HepG2 (cell line): ENCODE measurements around the gene ZNF160. TPM values are rescaled to one million over a fixed set of nuclear protein-coding genes. Genes with fewer than 3 reads are reported as not detected.
"Not testable (repeated sequence)": the region's sequence is repeated elsewhere in the genome, so short reads cannot be mapped to it uniquely, and the experiment has no call there.

Source experiments
- ATAC-seq: fragments of 200-7000 bp; cut with Tn5 transposase; 3 replicates; pipeline ENCODE4 v1.9.1; 2020; ENCODE audit warnings: mild to moderate bottlenecking, moderate library complexity
- BruUV-seq: library from RNA; stranded (reverse); fragments of 400-500 nt; replicated peaks from 2 replicates; lab custom pipeline; 2021; lab: Mats Ljungman, UMichigan
- CTCF ChIA-PET: fragments of 300-600 bp; formaldehyde crosslinking; extraction: SDS; loops from one replicate; lab custom pipeline; 2021; ENCODE audit warnings: low total read pairs, inconsistent platforms, low intra/inter-chr PET ratio; lab: Yijun Ruan, JAX
- POLR2A ChIA-PET: fragments of 350-600 bp; sonication (Branson Sonifier 250); formaldehyde crosslinking; loops from one replicate; lab custom pipeline; 2020; ENCODE audit warnings: antibody characterized with exemption, inconsistent platforms; lab: Yijun Ruan, JAX
- DNase-seq: peaks from one replicate; pipeline ENCODE4 v3.0.0-alpha.2; 2015; ENCODE audit warnings: low spot score
- FAIRE-seq: peaks from 3 replicates; lab custom pipeline; 2011; peaks lifted over from hg19 to GRCh38; lab: Jason Lieb, UNC
- H2AFZ ChIP-seq: one replicate; pipeline ENCODE4 v1.6.1; 2011; ENCODE audit warnings: low read length, inconsistent platforms
- H3K27ac ChIP-seq: fragments of 300-600 bp; 3 replicates; pipeline ENCODE4 v1.8.0; 2011; ENCODE audit warnings: mixed run types, mild to moderate bottlenecking, mixed read lengths, low read length, inconsistent platforms; ENCODE audit not compliant: insufficient read depth; ENCODE audit errors: extremely low read length
- H3K27me3 ChIP-seq, 2 experiments: fragments of 200-600 bp in 1 of 2; 2 replicates in 1 of 2; 3 replicates in 1 of 2; pipeline versions ENCODE4 v1.6.0 to v1.8.0; 2011; ENCODE audit warnings: low read length in 2 of 2, mild to moderate bottlenecking in 2 of 2, moderate library complexity in 2 of 2, inconsistent platforms in 1 of 2; ENCODE audit not compliant: insufficient read depth in 2 of 2, control insufficient read depth in 1 of 2
- H3K36me3 ChIP-seq, 2 experiments: fragments of 200-600 bp in 1 of 2; replicated peaks in 1 of 2; 2 replicates in 1 of 2; 3 replicates in 1 of 2; pipeline versions ENCODE4 v1.5.1 to v1.8.0; 2011; ENCODE audit warnings: low read length in 2 of 2, inconsistent platforms in 1 of 2; ENCODE audit not compliant: insufficient read depth in 2 of 2, control insufficient read depth in 1 of 2
- H3K4me1 ChIP-seq: 2 replicates; pipeline ENCODE4 v1.5.1; 2012; ENCODE audit warnings: low read length, inconsistent platforms; ENCODE audit not compliant: insufficient read depth
- H3K4me2 ChIP-seq: 2 replicates; pipeline ENCODE4 v1.6.0; 2011; ENCODE audit warnings: low read depth, low read length, inconsistent platforms
- H3K4me3 ChIP-seq, 3 experiments: fragments of 200-600 bp in 1 of 3; sonication (generic), shearing (Covaris generic) in 1 of 3; replicated peaks in 1 of 3; 2 replicates each; pipeline ENCODE4 v1.5.1; 2011 to 2016; ENCODE audit warnings: low read length in 3 of 3, inconsistent platforms in 2 of 3, low read depth in 2 of 3, mild to moderate bottlenecking in 2 of 3, control low read depth in 1 of 3, mixed read lengths in 1 of 3; ENCODE audit not compliant: insufficient read depth in 1 of 3
- H3K79me2 ChIP-seq: one replicate; pipeline ENCODE4 v1.6.1; 2011; ENCODE audit warnings: low read length, inconsistent platforms; ENCODE audit not compliant: insufficient read depth
- H3K9ac ChIP-seq: 2 replicates; pipeline ENCODE4 v1.6.0; 2011; ENCODE audit warnings: mild to moderate bottlenecking, low read depth, low read length, inconsistent platforms; ENCODE audit not compliant: insufficient read depth
- H3K9me3 ChIP-seq: 2 replicates; pipeline ENCODE4 v1.5.1; 2012; ENCODE audit warnings: mild to moderate bottlenecking, low read length
- H4K20me1 ChIP-seq: 2 replicates; pipeline ENCODE4 v1.6.0; 2011; ENCODE audit warnings: inconsistent platforms, mild to moderate bottlenecking, low read length, moderate library complexity; ENCODE audit not compliant: insufficient read depth
- CSRNP1 ChIP-seq: sonication (generic); formaldehyde crosslinking; IDR thresholded peaks from 2 replicates; pipeline ENCODE4 v1.8.1; 2023; ENCODE audit warnings: mild to moderate bottlenecking, missing genetic modification reagents
- MAFF ChIP-seq: IDR thresholded peaks from 2 replicates; pipeline ENCODE4 v1.6.1; 2011; ENCODE audit warnings: low read depth, low read length, improper control_type of control experiment
- MAFK ChIP-seq, 2 experiments: IDR thresholded peaks in 1 of 2; conservative IDR thresholded peaks in 1 of 2; 2 replicates each; pipeline ENCODE4 v1.6.1; 2011; ENCODE audit warnings: improper control_type of control experiment in 2 of 2, low read length in 2 of 2
- RBM39 ChIP-seq: fragments of 200-400 bp; formaldehyde crosslinking; IDR thresholded peaks from one replicate; pipeline ENCODE4 v1.6.1; 2018; ENCODE audit warnings: antibody characterized with exemption, mild to moderate bottlenecking, low read depth, low read length; ENCODE audit not compliant: poor library complexity, severe bottlenecking
- ZNF557 ChIP-seq: sonication (generic); formaldehyde crosslinking; IDR thresholded peaks from 2 replicates; pipeline ENCODE4 v1.4.0; 2020; ENCODE audit warnings: missing genetic modification reagents
- ZNF607 ChIP-seq: sonication (generic); formaldehyde crosslinking; IDR thresholded peaks from 2 replicates; pipeline ENCODE4 v1.5.1; 2020; ENCODE audit warnings: missing genetic modification reagents, mild to moderate bottlenecking, borderline replicate concordance
- WGBS: methylation state at CpG from one replicate; pipeline ENCODE4 v1.1.6; 2017; ENCODE audit warnings: low lambda C conversion rate; 5-methylcytosine and 5-hydroxymethylcytosine counted together
- in situ Hi-C: cut with HindIII; loops from 2 replicates; pipeline ENCODE4 v1.10.0; 2017; ENCODE audit warnings: low pct_unique_long_range_greater_than_20kb; ENCODE audit not compliant: extremely low pct_ligation_motif_present
- intact Hi-C: fragments of 100-400 bp; cut with micrococcal nuclease; formaldehyde crosslinking; loops from one replicate; pipeline ENCODE4 v1.10.0; 2022; ENCODE audit not compliant: unreplicated experiment
- polyA plus RNA-seq, 8 experiments: library from polyadenylated mRNA; depleted of rRNA in 3 of 8; stranded (reverse) in 7 of 8; unstranded in 1 of 8; fragments of >200 nt; fragmentation: Illumina TruSeq in 4 of 8; extraction: Trizol in 4 of 8; gene quantifications; 2 replicates each; pipeline versions ENCODE4 v1.2.1 to v1.2.3, GENCODE V29; 2011 to 2016; ENCODE audit warnings: low read depth in 4 of 8, missing spikeins in 1 of 8, mixed read lengths in 1 of 8; ENCODE audit not compliant: insufficient read depth in 1 of 8
- total RNA-seq, 5 experiments: library from RNA; depleted of rRNA; stranded (reverse); fragments of >200 nt; fragmentation: Illumina TruSeq; extraction: Trizol; gene quantifications; 2 replicates each; pipeline ENCODE4 v1.2.3, GENCODE V29; 2016; ENCODE audit warnings: low read depth in 1 of 5
- TF ChIP-seq, protein P1 (sequence below): sonication (generic); formaldehyde crosslinking; IDR thresholded peaks from 2 replicates; pipeline ENCODE4 v1.4.0; 2020; ENCODE audit warnings: missing genetic modification reagents, mild to moderate bottlenecking, borderline replicate concordance
- TF ChIP-seq, protein P2 (sequence below): sonication (generic); formaldehyde crosslinking; conservative IDR thresholded peaks from 2 replicates; pipeline ENCODE4 v1.8.0; 2022; ENCODE audit warnings: mild to moderate bottlenecking, moderate library complexity, missing genetic modification reagents

Gene ZNF160
- total and polyA plus RNA-seq, 2 of the 13 experiments (the other 11 are each of a cell fraction or from before 2014, with no cell fraction given): 8.4 to 12.1 TPM

GRCh38 chr19:53096579-53096978 is 6.6 kb downstream of the ZNF160 start:
- Histone ChIP-seq H3K79me2 (peaks cover 14% of the 10 kb centered on the region), H3K4me1 (peaks cover 26% of the 10 kb centered on the region), H3K9me3 (peaks cover 12% of the 10 kb centered on the region; the same call in 1 of the 2 replicates)
- H3K9ac ChIP-seq, BruUV-seq, FAIRE-seq, H3K4me3 ChIP-seq, DNase-seq, H4K20me1 ChIP-seq, H3K27me3 ChIP-seq, CTCF ChIA-PET, in situ Hi-C loops, intact Hi-C loops, POLR2A ChIA-PET, ATAC-seq, H3K36me3 ChIP-seq, H3K27ac ChIP-seq, H2AFZ ChIP-seq, H3K4me2 ChIP-seq: not testable (repeated sequence)
- 2% methylated on average over 4 of the region's 6 CpGs for WGBS

GRCh38 chr19:53094754-53095575 is 8.3 kb downstream of the ZNF160 start:
- H3K27me3 ChIP-seq: no peaks in the 10 kb centered on the region
- CTCF ChIA-PET: no interaction called here
- no TSS peak for BruUV-seq
- no peak overlapping the region for H2AFZ ChIP-seq
- H3K27ac ChIP-seq: no peak overlapping the region
- TF ChIP-seq CSRNP1 (CRISPR knock-in tag): no peak
- TF ChIP-seq ZNF607 (CRISPR knock-in tag): no peak
- TF ChIP-seq RBM39: no peak
- TF ChIP-seq, protein P1, sequence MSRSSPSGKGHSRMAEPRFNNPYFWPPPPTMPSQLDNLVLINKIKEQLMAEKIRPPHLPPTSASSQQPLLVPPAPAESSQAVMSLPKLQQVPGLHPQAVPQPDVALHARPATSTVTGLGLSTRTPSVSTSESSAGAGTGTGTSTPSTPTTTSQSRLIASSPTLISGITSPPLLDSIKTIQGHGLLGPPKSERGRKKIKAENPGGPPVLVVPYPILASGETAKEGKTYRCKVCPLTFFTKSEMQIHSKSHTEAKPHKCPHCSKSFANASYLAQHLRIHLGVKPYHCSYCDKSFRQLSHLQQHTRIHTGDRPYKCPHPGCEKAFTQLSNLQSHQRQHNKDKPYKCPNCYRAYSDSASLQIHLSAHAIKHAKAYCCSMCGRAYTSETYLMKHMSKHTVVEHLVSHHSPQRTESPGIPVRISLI (CRISPR knock-in tag): no peak
- peak; percentile 71 to 84 for TF ChIP-seq MAFK (conservative IDR thresholded peaks at IDR 0.05 in 1 of 2, IDR thresholded peaks at IDR 0.05 in 1 of 2; ENCODE audit: low read length in 2 of 2)
- TF ChIP-seq ZNF557: no peak
- peak; percentile 76 for TF ChIP-seq MAFF
- TF ChIP-seq, protein P2, sequence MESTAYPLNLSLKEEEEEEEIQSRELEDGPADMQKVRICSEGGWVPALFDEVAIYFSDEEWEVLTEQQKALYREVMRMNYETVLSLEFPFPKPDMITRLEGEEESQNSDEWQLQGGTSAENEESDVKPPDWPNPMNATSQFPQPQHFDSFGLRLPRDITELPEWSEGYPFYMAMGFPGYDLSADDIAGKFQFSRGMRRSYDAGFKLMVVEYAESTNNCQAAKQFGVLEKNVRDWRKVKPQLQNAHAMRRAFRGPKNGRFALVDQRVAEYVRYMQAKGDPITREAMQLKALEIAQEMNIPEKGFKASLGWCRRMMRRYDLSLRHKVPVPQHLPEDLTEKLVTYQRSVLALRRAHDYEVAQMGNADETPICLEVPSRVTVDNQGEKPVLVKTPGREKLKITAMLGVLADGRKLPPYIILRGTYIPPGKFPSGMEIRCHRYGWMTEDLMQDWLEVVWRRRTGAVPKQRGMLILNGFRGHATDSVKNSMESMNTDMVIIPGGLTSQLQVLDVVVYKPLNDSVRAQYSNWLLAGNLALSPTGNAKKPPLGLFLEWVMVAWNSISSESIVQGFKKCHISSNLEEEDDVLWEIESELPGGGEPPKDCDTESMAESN: no peak
- no peaks in the 10 kb centered on the region for H4K20me1 ChIP-seq
- no peak overlapping the region for H3K4me2 ChIP-seq
- POLR2A ChIA-PET: no interaction called here
- H3K79me2 ChIP-seq: peaks cover 11% of the 10 kb centered on the region
- ATAC-seq (no peak), DNase-seq (no peak), FAIRE-seq (no peak)
- 86% methylated on average over 28 of the region's 29 CpGs for WGBS
- H3K9me3 ChIP-seq: peaks cover 23% of the 10 kb centered on the region
- H3K9ac ChIP-seq: no peak overlapping the region
- intact Hi-C loops: no loop called here
- no peak overlapping the region for H3K4me3 ChIP-seq
- peaks cover 1 to 17% of the 10 kb centered on the region in 2 experiments; a peak in 3 of 5 replicates for H3K36me3 ChIP-seq
- in situ Hi-C loops: no loop called here
- H3K4me1 ChIP-seq: peaks cover 26% of the 10 kb centered on the region
